Right ventricle myocardium inferior (tissue), 1 donor: ENCODE data around the gene UIMC1. TPM values are rescaled to one million over a fixed set of nuclear protein-coding genes. Genes with fewer than 3 reads are reported as not detected.

Source experiments
- ATAC-seq: fragments of 200-7000 bp; cut with Tn5 transposase; one replicate; pipeline ENCODE4 v1.9.1; 2020; ENCODE audit warnings: mild to moderate bottlenecking, moderate library complexity
- DNase-seq: peaks from one replicate; pipeline ENCODE4 v3.0.0; 2021; ENCODE audit errors: missing footprints
- intact Hi-C: fragments of 100-400 bp; cut with DNase I; formaldehyde crosslinking; loops from one replicate; pipeline ENCODE4 v1.11.0; 2022
- total RNA-seq: library from RNA; stranded (reverse); fragmentation: NEBNext Ultra II Directional; extraction: Animal tissue kit (Norgen Biotek cat#: 25700); gene quantifications from one replicate; pipeline ENCODE4 v1.2.1, GENCODE V29; 2021
- donor health status: DM: no; HTN: yes; CAD: no; lungs with severe emphysema.

The UIMC1 gene
- total RNA-seq, 1 donor from 2014 or later: 34.3 TPM

DNA sequence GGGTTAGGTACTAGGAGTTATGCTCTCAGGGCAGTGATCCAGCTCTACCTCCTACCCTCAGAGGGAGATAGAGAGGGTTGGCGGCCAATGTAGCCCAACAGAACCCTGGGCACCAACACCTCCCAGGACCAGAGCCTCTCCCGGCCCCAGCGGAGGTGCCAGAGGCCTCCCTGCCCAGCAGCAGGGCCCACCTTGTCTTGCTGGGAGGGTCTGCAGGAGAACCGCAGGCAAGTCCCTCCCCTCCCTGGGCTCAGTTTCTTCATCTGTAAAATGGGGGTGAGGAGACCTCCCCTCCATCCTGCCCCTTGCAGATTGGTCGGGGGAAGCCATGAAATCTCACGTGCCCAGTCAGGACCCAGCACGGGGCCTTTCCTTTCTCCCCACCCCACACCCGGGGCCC lies 141.8 kb downstream of the UIMC1 start:
- intact Hi-C loops: no loop called here
- DNase-seq: peak; percentile 25
- no peak for ATAC-seq

DNA sequence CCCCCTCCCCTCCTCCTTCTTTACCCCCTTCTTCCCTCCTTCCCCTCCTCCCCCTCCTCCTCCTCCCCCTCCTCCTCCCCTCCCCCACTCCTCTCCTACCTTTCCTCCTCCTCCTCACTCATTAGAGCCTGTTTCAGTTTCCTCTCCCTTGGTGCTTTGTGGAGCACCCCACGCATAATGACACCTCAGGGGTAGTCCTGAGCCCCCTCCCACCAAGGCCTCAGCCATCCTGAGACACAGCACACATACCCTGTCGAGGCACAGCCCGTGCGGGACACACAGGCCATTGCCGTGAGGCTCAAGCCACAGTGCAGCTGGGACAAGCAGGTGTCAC lies 142.8 kb downstream of the UIMC1 start:
- DNase-seq: no peak
- intact Hi-C loops: no loop called here
- ATAC-seq: no peak

DNA sequence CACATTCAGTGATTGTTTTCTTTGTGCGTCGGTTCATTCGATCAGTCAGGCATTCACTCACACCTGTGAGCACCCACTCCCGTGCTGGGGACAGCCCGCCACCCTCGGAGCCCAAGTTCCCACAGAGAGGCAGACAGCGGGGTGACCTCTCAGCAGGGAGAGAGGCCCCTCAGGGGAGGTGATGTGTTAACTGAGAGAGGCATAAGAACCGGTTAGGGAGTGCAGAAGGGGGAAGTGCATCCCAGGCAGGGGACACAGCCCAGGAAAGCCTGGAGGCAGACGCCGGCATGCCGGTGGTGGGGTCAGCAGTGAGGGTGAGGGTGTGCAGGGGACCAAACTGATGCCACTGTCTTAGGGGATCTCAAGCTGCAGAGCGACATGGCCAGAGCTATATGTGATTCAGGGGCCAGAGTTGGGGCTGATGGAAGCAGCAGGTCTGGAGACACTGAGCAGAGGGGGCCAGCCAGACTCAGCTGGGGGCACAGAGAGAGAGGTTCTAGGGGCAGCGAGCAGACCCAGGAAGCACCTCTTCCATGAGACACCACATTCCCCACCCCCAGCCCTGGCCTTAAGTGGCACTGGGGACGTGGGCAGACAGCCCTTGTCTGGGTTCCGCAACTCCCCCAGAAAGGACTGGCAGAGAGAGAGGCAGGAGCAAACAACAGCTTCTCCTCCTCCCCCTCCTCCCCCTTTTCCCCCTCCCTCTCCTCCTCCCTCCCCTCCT lies 143.4 kb downstream of the UIMC1 start:
- no peak for ATAC-seq
- intact Hi-C loops: no loop called here

DNA sequence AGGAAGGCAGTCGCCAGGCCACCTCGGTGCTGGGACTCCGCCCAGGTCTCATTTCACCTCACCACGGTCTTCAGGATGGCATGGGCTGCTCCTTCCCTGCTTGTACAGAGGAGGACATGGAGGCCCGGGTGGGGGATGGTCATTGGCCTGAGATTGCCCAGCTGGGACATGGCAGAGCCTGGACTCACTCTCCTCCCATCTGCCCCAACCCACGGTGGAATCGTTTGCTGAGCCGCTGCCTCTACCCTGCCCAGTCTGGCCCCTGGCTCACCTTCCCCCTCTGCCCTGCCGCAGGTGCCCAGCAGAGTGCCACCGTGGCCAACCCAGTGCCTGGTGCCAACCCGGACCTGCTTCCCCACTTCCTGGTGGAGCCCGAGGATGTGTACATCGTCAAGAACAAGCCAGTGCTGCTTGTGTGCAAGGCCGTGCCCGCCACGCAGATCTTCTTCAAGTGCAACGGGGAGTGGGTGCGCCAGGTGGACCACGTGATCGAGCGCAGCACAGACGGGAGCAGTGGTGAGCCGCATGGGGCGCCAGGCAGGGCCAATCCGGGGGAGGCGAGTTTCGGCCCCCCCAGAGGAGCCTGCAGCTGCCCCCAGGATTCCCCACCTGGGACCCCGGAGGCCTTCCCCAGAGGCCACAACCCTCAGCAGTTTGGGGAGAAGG lies 144.1 kb downstream of the UIMC1 start:
- intact Hi-C loops: no loop called here
- DNase-seq: peak; percentile 42
- no peak for ATAC-seq

More for the DNA sequence above, 143.4 kb downstream of the UIMC1 start:
- DNase-seq: peak; percentile 45

DNA sequence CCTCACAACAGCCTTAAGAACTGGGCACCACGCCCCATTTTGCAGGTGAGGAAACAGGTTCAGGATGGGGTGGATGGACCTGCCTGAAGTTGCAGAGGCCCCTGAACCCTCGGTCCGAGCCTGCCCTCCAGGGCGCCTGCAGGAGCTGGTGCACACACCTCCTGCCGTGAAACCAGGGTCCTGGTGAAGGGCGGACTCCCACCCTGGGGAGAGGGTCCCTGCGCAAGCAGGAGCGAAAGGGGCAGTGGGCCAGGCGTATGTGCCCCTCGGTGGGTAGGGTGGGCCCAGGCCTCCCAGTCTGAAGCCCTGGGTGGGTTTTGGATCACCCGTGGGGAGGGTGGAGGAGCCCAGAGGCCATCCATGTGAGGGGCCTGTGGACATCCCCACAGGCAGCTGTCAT lies 145.3 kb downstream of the UIMC1 start:
- ATAC-seq (no peak), DNase-seq (peak; percentile 7)
- intact Hi-C loops: no loop called here

DNA sequence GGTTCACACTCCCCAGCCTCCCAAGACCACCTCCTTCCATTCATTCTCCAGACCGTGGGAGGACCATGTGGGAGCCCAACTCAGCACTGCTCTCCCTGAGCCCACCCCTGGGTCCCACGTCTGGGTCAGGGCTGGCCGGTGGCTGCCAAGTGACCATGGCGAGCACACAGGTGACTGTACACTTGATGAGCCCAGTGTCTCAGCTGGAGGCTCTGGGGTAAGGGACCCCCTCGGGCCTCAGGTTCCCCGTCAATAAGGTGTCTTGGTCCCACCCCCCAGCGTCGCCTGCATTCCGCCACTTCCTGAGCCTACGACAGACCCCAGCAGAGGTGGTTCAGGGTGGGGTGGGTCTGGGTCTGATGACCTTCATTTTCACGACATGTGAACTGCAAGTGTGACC lies 146.2 kb downstream of the UIMC1 start:
- ATAC-seq (no peak), DNase-seq (peak; percentile 8)
- intact Hi-C loops: no loop called here

DNA sequence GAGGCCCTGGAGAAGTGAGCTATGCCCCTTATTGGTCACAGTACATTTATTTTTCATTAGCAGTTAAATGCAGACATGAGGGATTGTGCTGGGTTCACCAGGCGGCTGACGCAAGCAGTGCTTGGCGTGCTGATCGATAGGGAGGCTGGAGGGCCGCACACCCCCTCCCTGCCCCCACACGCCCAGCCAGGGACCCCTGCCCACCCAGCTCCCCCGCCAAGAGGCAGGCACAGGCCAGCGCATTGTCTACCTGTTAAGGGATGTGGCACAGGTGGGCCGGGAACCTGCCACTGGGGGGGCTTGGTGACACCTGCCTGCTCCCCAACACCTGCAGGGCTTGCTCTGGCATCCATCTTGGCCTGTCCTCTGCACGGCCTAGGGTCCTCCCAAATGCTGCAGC lies 146.7 kb downstream of the UIMC1 start:
- peak; percentile 32 for DNase-seq
- intact Hi-C loops: no loop called here
- ATAC-seq: no peak

DNA sequence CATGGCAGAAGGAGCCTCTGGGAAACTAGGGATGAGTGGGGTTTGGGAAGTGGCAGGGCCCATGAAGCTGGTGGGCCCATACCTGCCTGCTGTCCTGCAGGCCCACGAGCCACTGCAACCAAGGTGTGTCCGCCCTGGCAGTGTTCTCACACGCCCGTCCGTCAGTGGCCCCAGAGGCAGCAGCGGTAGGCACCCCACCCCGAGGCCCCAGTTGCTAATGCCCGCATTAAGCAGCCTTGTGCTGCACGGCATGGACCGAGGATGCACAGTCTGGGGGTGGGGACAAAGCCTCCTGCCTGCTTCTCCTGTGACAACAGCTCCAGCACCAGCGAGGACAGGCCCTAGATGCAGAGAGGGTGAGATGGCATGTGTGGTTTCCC lies 148.7 kb downstream of the UIMC1 start:
- intact Hi-C loops: no loop called here
- ATAC-seq (no peak), DNase-seq (peak; percentile 9)

DNA sequence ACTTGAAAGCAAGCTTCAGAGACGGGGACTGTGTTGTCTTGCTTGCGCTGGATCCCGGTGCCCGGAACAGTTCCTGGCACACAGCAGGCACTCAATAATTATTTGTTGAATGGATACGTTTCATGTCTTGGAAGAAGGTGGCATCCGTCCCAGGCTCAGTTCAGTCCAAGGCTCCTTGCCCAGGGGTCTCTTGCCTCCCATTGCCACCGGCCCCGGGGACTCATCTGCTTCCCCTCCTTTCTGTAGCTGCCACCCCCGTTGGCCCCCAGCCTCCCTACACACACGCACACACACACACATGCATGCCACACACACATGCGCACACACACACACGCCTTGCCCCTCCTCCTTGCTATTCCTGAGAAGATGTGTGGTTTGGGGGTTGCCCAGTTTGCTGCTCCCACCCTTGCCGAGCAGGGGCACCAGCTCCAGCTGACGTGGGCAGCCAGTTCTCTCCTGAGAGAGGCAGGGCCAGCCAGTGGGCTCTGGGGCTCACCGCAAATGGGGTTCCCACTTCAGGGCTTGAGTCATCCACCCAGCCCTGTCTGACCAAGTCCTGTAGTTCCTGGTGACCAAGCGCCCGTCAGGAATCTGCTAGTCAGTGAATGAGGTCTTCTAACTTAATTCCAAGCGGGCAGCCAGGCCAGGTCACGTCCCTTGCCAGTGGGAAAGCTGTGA lies 149.2 kb downstream of the UIMC1 start:
- intact Hi-C loops: no loop called here
- ATAC-seq (no peak), DNase-seq (peak; percentile 46)

DNA sequence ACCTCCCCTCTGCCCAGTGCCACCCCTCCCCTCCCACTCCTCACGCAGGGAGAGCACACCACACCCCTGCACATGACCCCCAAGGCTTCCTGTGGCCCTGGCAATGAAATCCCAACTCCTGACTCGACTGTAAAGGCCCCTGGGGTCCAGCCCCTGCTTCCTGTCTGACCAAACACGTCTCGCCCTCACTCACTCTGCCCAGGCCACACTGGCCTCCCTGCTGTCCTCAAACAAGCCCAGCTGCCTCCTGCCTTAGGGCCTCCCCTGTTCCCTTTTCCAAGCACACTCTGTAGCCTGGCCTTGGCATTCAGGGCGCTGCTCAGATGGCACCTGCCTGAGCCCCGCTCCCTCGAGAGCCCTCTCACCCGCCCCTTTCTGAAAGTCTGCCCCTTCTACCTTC lies 149.8 kb downstream of the UIMC1 start:
- intact Hi-C loops: no loop called here
- ATAC-seq: no peak
- DNase-seq: peak; percentile 64

DNA sequence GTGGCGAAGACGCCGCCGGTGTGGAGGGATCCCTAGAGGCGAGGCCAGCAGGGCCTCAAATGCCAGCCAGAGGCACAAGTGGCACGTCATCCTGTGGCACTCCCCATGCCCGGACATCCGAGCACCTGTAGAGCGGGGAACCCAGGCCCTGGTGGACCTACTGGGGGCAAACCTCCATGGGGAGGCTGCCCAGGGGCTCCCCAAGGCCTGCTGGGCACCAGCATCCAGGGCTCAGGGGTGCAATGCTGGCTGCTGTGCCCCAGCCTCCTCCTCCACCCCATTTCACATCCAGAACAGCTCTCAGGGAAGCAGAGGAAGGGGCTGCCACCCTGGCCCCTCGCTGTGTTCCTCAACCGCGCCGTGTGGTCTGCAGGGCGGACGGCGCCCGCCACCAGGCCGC lies 151.0 kb downstream of the UIMC1 start:
- no peak for ATAC-seq
- intact Hi-C loops: no loop called here
- DNase-seq: no peak

Other genes starting within 250 kb of the UIMC1 start
- 0.08 TPM for gene UNC5A, start 196.2 kb downstream of the UIMC1 start, total RNA-seq
- gene HK3, start 107.4 kb downstream of the UIMC1 start, total RNA-seq: 6.4 TPM
- 6.2 TPM for gene ZNF346, start 15.9 kb upstream of the UIMC1 start, total RNA-seq
- 4.3 TPM for gene FGFR4, start 80.1 kb upstream of the UIMC1 start, total RNA-seq
- gene NSD1, start 127.0 kb upstream of the UIMC1 start, total RNA-seq: 36.1 TPM